Activated CD4-positive, CD25-positive, alpha-beta regulatory T cell (primary cell): ENCODE results near the gene ACKR2.
A peak's percentile ranks its signal among the peaks of the same experiment; 100 is the strongest.
"Not testable (repeated sequence)": the region's sequence is repeated elsewhere in the genome, so short reads cannot be mapped to it uniquely, and the experiment has no call there.

Source experiments
- DNase-seq, 4 experiments: peaks; one replicate each; lab custom pipeline; 2025; lab: John Stamatoyannopoulos, UW

The ACKR2 gene

DNA sequence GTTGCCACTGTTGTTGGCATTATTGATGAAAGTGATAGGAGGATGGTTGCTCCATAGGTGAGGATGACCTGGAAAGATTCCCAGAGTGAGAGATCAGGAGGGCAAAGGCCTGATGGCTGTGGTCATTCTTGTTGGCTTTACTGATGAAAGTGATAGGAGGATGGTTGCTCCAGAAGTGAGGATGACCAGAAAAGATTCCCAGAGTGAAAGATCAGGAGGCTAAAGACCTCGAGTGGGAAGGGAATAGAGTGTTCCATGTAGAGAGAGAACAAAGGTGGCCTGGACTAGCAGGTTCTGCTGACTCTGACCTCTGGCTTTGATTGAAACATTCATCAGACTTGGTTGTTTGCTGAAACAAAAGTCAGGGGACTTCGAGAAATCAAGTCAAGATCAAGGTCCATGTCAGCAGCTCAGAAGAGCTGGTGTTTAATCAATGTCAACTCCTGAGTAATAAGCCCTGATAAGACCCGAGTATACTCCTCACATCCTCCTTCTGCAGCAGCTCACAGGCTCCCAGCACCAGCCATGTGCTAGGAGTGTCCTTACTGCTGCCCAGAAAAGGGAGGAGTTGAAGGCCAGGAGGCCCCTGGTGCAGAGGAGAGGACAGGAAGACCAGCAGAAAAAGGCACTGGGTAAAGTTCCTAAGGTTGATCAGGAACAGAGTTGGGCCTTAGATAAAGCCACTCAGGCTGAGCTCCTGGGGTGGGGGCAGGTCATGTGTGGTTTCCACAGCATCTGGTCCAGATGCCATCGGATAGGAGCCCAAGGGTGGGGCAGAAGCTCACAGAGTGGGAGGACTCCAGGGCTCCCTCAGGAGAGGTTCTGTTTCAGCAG lies 46.5 kb downstream of the ACKR2 start:
- no peak for DNase-seq

DNA sequence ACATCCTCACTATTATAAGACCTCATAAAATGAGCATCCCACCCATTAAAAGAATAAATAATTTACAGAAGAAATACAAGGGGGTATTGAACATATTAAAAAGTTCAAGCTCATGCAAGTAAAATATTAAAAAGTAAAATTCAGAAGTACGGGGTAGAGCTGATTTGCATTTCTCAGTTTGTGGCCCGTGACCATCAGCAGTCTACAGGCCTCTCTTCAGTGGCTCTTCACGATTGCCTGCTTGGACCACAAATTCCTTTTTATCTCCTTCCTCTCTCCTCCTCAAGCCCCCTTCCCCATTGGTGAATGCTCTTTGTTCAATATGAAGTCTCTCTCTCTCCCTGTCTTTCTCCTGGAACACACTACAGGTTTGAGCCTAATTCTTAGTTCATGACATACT lies 47.3 kb downstream of the ACKR2 start:
- DNase-seq, result no peak

DNA sequence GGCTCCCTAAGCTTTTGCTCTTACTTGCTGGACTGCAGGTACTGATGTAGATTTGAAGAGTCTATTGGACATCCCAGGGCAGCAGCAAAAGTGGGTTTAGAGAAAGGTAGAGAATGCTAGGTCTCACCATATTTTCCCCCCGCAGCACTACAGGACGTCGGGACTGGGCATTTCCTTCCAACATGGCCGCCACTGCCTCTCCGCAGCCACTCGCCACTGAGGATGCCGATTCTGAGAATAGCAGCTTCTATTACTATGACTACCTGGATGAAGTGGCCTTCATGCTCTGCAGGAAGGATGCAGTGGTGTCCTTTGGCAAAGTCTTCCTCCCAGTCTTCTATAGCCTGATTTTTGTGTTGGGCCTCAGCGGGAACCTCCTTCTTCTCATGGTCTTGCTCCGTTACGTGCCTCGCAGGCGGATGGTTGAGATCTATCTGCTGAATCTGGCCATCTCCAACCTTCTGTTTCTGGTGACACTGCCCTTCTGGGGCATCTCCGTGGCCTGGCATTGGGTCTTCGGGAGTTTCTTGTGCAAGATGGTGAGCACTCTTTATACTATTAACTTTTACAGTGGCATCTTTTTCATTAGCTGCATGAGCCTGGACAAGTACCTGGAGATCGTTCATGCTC lies 55.2 kb downstream of the ACKR2 start:
- DNase-seq, result no peak

DNA sequence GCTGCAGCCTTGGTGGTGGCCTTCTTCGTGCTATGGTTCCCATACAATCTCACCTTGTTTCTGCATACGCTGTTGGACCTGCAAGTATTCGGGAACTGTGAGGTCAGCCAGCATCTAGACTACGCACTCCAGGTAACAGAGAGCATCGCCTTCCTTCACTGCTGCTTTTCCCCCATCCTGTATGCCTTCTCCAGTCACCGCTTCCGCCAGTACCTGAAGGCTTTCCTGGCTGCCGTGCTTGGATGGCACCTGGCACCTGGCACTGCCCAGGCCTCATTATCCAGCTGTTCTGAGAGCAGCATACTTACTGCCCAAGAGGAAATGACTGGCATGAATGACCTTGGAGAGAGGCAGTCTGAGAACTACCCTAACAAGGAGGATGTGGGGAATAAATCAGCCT lies 56.0 kb downstream of the ACKR2 start:
- DNase-seq, result no peak

DNA sequence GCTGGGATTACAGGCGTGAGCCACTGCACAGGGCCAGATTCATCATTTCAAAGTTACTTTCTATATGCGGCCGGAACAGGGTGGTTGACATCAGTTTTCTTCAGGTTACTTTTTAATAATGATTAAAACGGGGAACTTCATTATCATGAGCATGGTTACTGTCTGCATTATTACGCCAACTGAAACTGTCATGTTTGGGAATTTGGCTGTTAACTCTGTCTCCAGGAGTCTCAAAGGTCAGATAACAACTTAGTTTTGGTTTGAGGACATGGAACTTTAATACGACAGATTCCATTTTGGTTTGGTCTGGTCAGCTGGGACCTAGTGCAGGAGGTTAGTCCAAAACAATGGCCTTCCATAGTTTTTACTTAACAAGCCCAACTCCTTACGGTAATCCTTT lies 57.9 kb downstream of the ACKR2 start:
- no peak for DNase-seq

- DNase-seq, result no peak
Measured at GRCh38 chr3:42868841-42869240, 59.6 kb downstream of the ACKR2 start.

DNA sequence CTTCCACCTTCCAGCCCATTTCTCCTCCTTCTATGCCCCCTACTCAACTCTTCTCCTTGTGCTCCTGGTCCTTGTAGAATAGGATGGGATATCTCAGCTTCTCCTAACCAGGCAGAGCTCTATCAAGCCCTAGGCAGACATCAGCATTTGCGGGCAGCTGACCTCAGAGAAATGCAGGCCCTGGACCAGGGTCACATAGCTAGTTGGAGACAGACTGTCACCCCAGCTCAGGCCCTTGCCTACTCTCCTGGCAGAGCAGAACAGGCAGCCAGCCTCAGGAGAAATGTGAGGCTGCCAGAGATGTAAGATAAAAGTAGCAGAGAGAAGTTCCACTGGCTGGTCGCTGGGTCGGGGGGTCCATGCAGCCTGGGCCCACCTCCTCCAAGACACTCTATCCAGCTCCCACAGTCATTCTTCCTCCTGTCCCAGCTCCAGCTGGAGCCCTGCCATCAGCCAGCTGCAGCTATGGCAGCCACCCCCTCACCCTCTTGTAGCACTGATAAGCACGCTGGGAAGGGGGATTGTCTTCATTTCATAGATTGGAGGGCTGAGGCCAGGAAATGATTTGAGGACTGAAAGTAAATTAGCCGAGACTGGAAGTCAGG lies 62.4 kb downstream of the ACKR2 start:
- DNase-seq, result no peak

DNA sequence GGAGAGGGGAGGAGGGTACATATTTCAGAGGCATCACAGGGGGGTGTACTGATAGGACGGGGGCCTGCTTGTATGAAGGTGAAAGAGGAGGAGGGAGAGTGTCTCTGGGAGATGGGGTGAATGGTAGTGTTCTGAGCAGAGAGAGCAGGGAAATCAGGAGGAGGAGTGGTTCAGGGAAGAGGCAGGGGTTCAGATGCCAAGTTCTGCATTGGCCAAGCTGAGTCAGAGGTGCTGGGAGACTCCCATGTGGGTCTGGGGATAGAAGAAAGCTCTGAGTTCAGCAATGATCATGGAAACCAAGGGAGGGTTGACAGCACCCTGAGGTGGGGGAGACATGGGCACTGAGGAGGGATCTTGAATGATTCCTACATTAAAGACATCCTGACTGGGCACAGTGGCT lies 63.5 kb downstream of the ACKR2 start:
- DNase-seq, result no peak

DNA sequence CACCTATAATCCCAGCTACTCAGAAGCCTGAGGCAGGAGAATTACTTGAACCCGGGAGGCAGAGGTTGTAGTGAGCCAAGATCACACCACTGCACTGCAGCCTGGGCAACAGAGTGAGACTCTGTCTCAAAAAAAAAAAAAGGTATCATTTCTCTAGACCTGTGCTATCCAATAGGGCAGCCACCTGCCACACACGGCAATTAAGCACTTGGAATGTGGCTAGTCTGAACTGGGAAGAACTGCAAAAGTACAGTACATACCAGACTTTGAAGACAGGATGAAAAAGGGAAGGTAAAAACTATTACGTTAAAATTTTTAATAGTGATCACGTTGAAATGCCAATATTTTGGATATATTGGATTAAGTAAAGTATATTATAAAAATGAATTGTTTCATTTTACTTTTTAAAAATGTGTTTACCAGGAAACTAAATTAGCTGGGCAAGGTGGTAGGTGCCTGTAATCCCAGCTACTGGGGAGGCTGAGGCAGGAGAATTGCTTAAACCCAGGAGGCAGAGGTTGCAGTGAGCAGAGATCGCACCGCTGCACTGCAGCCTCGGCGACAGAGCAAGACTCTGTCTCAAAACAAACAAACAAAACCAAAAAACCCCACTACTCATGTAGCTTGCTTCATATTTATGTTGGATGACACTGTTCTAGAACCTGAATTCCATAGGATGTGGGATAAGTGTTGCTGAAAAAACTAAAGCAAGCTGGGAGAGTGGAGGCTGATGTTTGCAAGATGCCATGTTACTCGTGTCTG lies 64.2 kb downstream of the ACKR2 start:
- no peak for DNase-seq

GRCh38 chr3:42874749-42875148 lies 65.5 kb downstream of the ACKR2 start:
- DNase-seq, result no peak

DNA sequence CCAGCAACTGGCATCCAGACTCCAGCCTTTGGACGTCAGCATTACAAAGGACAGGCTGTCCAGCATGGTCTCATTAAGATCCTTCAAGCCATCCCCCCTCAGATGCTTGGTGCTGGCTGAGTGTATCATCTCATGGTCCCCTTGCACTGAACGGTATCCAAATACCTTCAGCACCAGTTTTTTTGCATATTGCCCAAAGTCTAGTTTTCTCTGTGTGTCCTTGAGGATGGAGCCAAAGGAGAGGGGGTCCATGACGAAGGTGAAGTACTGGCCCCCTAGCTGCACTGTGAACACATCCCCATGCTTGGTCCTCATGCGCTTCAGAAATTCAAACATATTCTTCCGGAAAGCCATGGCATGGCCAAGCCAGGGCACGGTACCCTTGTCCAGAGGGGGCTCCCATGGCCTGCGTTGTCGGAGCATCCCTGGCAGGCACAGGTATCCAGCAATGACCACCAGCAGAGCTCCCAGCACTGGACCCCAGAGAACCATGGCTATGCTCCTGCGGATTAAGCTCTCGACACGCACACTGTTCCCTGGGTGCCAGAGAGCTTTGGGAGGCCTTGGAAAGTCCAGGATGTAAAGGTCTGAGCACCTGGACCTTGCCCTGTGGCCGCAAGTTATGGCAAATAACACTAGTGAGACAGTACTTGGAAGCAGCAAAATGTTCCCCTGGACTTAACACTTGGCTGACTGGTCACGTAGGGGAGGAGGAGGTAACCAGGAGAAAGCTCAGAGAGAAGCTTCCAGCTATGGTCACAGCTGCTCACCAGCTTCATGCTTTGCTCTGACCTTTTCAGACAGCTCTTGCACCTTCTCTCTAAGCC lies 66.3 kb downstream of the ACKR2 start, which contains the start of gene CYP8B1:
TSS of gene CYP8B1 (minus strand) at position 555 of the 827 bp plus-strand sequence. CDS start at position 492, 63 bp downstream.
- no peak for DNase-seq

DNA sequence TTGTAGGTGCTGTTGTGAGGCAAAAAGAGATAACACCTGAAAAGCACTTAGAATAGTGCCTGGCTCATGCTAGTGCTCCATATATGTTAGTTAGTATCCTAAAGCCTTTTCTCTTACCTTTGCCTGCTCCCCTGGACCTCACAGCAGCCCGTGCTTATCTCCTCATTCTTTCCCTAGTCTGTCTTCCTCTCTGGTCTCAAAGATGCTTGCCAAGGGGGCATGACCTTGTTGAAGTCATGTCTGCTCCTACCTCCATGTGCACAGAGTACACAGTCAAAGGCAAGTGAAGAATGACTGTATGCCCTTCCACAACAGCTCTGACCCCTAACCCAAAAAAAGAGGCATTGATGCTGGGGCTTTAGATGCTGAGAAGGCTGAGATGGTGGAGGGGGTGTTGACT lies 67.2 kb downstream of the ACKR2 start:
- no peak for DNase-seq

GRCh38 chr3:42876940-42877720 lies 67.9 kb downstream of the ACKR2 start:
- DNase-seq, result no peak

DNA sequence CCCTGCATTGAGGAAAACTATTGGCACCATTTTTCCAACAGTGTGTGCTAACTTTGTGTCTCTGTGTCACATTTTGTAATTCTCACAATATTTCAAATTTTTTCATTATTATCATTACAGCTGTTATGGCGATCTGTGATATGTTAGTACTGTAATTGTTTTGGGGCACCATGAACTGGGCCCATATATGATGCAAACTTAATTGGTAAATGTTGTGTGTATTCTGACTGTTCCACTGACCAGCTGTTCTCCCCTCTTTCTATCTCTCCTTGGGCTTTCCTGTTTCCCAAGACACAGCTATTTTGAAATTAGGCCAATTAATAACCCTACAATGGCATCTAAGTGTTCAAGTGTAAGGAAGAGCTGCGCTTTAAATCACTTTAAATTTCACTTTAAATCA lies 68.6 kb downstream of the ACKR2 start:
- DNase-seq, result no peak

GRCh38 chr3:42880183-42880582 lies 70.9 kb downstream of the ACKR2 start:
- DNase-seq, result no peak

- DNase-seq, result peak; percentile 68 to 84 (median 74)
Measured at GRCh38 chr3:42880601-42881451, 71.6 kb downstream of the ACKR2 start.

GRCh38 chr3:42883251-42883930 lies 74.1 kb downstream of the ACKR2 start:
- not testable (repeated sequence) for DNase-seq

DNA sequence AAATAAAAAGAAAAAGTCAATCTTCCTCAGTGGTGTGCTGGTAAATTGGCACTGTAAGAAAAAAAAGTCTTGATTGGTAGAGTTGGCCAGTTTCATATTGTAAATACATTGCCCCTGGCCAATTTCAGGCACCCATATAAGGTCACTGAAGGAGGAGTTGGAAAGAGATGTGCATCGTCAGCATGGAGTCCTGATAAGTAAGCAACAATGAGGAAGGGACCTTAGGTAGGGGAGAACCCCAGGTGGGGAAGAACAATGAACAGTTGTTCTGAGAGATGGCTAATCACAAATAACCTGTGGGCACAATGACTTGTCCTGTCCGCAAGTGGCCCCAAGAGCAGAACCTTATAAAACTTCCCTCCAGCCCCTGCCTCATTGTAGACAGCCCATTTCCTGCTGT lies 75.1 kb downstream of the ACKR2 start:
- no peak for DNase-seq

DNA sequence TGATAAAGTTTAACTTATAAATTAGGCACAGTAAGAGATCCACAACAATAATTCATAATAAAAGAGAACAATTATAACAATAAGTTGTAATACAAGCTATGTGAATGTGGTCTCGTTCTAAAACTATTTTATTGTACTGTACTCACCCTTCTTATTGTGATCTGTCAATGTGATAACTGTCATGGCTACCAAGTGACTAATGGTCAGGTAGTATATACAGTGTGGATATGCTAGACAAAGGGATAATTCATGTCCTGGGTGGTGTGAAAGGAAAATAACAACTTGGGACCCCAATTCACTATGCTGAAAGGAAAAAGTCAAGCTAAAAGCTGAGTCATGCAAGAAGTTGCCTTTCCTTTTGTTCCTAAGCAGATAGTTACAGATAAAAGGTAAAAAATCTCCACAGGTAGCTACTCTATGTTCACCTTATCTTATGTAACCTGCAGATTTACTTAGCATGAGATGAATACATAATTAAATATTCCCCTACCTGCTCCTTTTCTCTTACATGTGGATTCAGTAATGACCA lies 77.1 kb downstream of the ACKR2 start:
- DNase-seq, result no peak
